ENCODE data around the gene FUT3. TPM values are rescaled to one million over a fixed set of nuclear protein-coding genes. Genes with fewer than 3 reads are reported as not detected.

Gene FUT3
- polyA plus RNA-seq, 1 of the 3 experiments (the other 2 are of a cell fraction) = not detected

- no peaks in the 10 kb centered on the region for H4K20me1 ChIP-seq (ENCODE audit: insufficient read depth)
- H3K27ac ChIP-seq (ENCODE audit: low read depth in 2 of 2, low read length in 1 of 2) = no peak overlapping the region
- H3K79me2 ChIP-seq (ENCODE audit: insufficient read depth) = no peaks in the 10 kb centered on the region
- H3K36me3 ChIP-seq (replicated peaks in 1 of 2; ENCODE audit: control insufficient read depth in 1 of 2, insufficient read depth in 2 of 2, low read length in 1 of 2) = no peaks in the 10 kb centered on the region
- POLR2A ChIA-PET = interaction anchor here (1.6 to 2.5 kb wide), 2 partner anchors 19 kb away, joined by 7 to 15 read pairs; no protein-coding TSS in a partner anchor
- no peaks in the 10 kb centered on the region for H3K9me2 ChIP-seq
- peaks cover 0 to 6% of the 10 kb centered on the region in 2 experiments; a peak in 1 of 4 replicates for H3K4me1 ChIP-seq (ENCODE audit: control insufficient read depth in 1 of 2, insufficient read depth in 2 of 2, low read depth in 1 of 2, low read length in 1 of 2)
- H3K4me3 ChIP-seq (ENCODE audit: low read depth in 2 of 2, low read length in 1 of 2) = no peak overlapping the region
- CTCF ChIA-PET = interaction anchor here (1.3 to 2.1 kb wide), 5 partner anchors 12 to 214 kb away, joined by 3 to 8 read pairs (median 5); no protein-coding TSS in a partner anchor
- WGBS (ENCODE audit: low lambda C conversion rate) = 89% methylated on average over 9 of the region's 9 CpGs
- H2AFZ ChIP-seq (ENCODE audit: low read depth) = no peak overlapping the region
- no peak overlapping the region for H3K4me2 ChIP-seq
- no peaks in the 10 kb centered on the region for H3F3A ChIP-seq (replicated peaks; ENCODE audit: insufficient read depth)
- H3K9ac ChIP-seq = no peak overlapping the region
- H3K27me3 ChIP-seq (ENCODE audit: insufficient read depth) = peaks cover 6% of the 10 kb centered on the region; the same call in 1 of the 2 replicates
- H3K9me3 ChIP-seq = no peaks in the 10 kb centered on the region
- TF ChIP-seq TAF1 (IDR thresholded peaks at IDR 0.05; ENCODE audit: borderline replicate concordance, low read depth, low read length) (no peak), FOXM1 (IDR thresholded peaks at IDR 0.05; ENCODE audit: low read depth) (no peak), USF1 (IDR thresholded peaks at IDR 0.05; ENCODE audit: borderline replicate concordance, low read depth) (no peak), MAX (IDR thresholded peaks at IDR 0.05; ENCODE audit: low read depth) (no peak), PBX3 (IDR thresholded peaks at IDR 0.05) (no peak), CTCF (IDR thresholded peaks at IDR 0.05) (no peak), RAD21 (IDR thresholded peaks at IDR 0.05; ENCODE audit: low read length) (no peak), RFX5 (IDR thresholded peaks at IDR 0.05; ENCODE audit: low read length) (no peak), SMC3 (IDR thresholded peaks at IDR 0.05; ENCODE audit: low read depth, low read length) (no peak), IRF3 (IDR thresholded peaks at IDR 0.05; ENCODE audit: low read depth, low read length) (no peak), RCOR1 (IDR thresholded peaks at IDR 0.05; ENCODE audit: low read length) (no peak), MEF2A (IDR thresholded peaks at IDR 0.05; ENCODE audit: borderline replicate concordance, low read depth) (no peak), EP300 (IDR thresholded peaks at IDR 0.05; ENCODE audit: borderline replicate concordance in 1 of 2, low read depth in 1 of 2, low read length in 1 of 2) (no peak), NRF1 (IDR thresholded peaks at IDR 0.05; ENCODE audit: low read depth, low read length) (no peak), MXI1 (IDR thresholded peaks at IDR 0.05; ENCODE audit: low read depth, low read length) (no peak)
- DNase-seq = no peak
Observed at GRCh38 chr19:5809053-5809452, 42.2 kb downstream of the FUT3 start.
